Measurements from ENCODE around the gene C3AR1.
"Not testable (repeated sequence)": the region's sequence is repeated elsewhere in the genome, so short reads cannot be mapped to it uniquely, and the experiment has no call there.

Gene C3AR1

GRCh38 chr12:8065991-8066594 lies at the start of gene C3AR1:
Gene C3AR1 (minus strand): TSS chr12:8066359. CDS start chr12:8060185, 6,174 bp downstream.
- DNase-seq: no peak

GRCh38 chr12:8113117-8113516 lies 47.0 kb upstream of the C3AR1 start:
- DNase-seq: not testable (repeated sequence)

DNA sequence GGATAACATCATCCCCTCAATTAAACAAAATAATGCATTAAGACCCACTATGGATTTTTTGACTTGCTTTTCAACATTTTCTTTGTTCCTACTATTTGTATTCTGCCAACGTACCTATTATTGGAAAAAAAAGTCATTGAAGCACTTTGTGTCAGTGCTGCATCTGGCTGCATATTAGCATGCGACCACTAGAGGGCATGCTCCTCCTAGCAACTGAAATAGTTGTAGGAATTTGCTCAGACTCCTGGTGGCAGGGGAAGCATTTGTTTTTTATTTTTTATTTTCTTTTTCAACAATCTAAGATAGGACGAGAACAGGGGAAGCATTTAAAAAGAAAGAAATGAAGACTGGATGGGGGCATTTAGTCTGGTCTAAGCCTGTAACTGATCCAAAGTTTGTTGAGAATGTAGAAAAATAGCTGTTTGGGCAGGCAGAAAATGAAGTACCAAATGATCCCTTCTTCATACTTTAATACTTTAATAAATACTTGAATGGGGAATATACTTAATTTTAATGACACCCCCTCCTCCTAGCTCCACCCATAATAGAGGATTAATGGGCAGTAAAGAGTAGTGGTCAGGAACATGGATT lies 42.7 kb upstream of the C3AR1 start:
- DNase-seq: no peak

DNA sequence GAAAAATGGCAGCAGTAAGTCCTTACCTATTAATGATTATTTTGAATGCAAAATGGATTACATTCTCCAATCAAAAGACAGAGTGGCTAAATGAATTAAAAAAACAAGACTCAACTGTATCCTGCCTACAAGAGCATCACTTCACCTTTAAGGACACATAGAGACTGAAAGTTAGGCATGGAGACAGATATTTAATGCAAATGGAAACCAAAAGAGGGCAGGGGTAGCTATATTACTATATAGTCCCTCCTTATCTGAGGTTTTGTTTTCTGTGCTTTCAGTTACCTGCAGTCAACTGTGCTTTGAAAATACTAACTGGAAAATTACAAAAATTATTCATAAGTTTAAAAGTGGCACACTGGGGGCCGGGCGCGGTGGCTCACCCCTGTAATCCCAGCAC lies 33.1 kb upstream of the C3AR1 start:
- DNase-seq: no peak

DNA sequence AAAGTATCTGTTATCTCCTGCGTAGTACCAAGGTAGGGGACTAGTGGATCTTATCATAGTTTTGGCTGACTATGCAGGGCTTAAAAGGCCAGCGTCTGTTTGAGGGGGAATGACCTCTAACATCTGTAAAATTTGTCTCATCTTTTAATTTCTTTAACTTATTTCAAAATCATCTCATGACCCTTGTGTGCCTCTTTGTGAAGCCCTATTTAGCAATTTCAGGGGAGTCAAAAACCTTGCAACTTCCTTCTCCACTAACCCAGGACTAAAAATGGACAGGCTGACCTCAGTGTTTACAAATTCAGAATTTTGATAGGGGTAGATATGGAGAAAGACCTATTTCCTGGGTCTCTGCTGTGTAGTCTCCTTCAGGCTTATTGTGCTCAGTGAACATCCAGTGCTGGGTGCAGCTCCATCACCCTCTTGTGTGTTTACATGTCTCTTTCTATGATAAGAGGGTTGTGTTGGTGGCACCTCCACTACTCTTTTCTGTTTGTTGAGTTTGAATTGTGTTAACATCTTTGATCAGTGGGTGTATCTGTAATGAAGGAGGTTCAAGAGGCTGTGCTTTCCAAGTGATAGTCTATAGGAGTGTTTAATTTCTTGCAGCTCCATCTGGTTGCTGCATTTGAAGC lies 30.2 kb upstream of the C3AR1 start:
- no peak for DNase-seq

DNA sequence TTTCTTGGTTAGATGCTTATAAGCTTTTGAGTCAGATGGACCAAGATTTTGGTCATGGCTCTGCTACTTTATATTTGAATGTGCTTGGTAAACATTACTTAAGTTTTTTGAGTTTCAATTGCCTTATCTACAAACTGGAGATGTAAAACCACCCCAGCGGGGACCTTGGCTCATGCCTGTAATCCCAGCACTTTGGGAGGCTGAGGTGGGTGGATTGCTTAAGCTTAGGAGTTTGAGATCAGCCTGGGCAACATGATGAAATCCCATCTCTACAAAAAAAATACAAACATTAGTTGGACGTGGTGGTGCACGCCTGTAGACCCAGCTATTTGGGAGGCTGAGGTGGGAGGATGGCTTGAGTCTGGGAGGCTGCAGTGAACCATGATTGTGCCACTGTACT lies 27.1 kb upstream of the C3AR1 start:
- no peak for DNase-seq

GRCh38 chr12:8089716-8090115 lies 23.6 kb upstream of the C3AR1 start:
- DNase-seq: no peak

DNA sequence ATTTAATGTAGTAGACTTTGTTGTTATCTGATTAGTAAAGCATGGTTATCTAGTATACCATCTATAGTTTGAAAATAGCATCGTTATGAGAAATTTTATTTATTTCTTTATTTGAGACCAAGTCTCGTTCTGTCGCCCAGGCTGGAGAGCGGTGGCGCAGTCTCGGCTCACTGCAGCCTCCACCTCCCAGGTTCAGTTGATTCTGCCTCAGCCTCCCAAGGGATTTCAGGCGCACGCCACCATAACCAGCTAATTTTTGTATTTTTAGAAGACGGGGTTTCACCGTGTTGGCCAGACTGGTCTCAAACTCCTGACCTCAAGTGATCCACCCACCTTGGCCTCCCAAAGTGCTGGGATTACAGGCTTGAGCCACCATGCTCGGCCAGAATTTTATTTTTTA lies 23.1 kb upstream of the C3AR1 start:
- DNase-seq: not testable (repeated sequence)

GRCh38 chr12:8088574-8088973 lies 22.4 kb upstream of the C3AR1 start:
- no peak for DNase-seq

DNA sequence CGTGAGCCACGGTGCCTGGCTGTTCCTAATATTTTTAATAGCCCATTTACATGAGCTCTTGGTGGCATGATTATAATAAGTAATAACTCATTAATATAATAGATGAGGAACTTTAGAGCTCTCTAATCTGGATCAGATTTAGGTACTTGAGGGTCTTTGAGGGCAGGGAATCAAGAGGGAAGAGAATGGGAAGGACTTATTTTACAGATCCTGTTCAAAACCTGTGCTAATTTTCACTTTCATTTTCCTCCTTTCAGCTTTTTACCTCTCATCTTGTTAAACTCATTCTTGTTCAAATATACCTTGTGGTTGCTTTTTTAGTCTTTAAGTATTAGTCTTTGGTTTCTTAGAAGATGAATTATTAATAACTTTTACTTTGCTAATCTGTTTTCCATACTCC lies 21.5 kb upstream of the C3AR1 start:
- DNase-seq: no peak

DNA sequence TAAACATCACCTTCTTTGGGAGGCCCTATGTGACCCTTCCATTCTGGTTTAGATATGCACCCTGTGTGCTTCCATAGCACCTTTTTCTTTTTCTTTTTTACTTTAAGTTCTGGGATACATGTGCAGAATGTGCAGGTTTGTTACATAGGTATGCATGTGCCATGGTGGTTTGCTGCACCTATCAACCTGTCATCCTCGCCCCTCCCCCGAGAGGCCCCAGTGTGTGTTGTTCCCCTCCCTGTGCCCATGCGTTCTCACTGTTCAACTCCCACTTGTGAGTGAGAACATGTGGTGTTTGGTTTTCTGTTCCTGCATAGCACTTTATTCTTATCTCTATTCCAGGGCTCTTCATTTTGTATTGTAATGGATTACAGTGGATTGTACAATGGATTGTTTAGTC lies 18.2 kb upstream of the C3AR1 start:
- DNase-seq: not testable (repeated sequence)

GRCh38 chr12:8082808-8083100 lies 16.6 kb upstream of the C3AR1 start:
- DNase-seq: no peak

DNA sequence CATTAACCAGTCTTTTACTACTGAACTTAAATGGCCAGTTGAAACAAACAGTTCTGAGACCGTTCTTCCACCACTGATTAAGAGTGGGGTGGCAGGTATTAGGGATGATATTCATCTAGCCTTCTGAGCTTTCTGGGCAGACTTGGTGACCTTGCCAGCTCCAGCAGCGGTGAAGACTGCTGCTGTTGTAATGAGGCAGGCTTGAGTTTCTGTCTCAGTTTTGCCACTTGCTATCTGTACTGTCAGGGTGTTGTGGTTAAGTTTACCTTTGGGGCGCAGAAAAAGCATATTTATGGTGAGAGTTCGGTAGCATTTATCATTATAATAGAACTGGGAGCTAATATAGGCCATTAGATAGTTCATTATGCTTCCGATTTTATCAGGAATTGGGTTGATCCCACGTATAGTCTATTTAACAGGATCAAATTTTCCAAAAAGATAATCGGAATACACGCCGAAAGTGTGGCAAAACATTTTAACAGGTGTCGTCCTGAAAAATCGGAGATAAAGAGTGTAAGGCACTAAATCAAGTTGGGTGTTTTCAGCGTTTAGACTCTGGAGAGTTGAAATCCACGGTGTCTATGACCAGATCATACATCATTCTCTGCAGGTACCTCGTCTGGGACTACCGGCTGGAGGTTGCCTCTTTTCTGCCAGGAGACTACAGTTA lies 15.2 kb upstream of the C3AR1 start:
- DNase-seq: no peak

DNA sequence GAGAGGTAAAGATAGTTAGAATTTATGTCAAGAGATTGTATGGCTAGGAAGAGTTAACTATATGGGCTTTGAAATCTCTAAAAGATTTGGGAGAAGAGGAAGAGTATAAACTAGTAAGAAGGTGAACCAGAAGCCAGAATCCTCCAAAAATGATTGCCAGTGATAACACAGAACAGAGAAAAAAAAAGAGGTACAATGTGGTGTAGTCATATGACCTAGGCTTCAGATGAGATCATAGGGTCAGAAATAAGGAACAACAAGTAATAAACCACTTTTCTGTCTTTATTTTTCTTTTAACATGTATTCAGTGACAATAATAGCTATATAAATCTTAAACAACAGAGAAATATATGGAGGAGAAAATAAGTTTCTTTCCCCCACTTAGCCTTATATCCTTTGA lies 14.0 kb upstream of the C3AR1 start:
- no peak for DNase-seq

GRCh38 chr12:8078916-8079315 lies 12.8 kb upstream of the C3AR1 start:
- DNase-seq: no peak

GRCh38 chr12:8078398-8078797 lies 12.2 kb upstream of the C3AR1 start:
- DNase-seq: no peak

DNA sequence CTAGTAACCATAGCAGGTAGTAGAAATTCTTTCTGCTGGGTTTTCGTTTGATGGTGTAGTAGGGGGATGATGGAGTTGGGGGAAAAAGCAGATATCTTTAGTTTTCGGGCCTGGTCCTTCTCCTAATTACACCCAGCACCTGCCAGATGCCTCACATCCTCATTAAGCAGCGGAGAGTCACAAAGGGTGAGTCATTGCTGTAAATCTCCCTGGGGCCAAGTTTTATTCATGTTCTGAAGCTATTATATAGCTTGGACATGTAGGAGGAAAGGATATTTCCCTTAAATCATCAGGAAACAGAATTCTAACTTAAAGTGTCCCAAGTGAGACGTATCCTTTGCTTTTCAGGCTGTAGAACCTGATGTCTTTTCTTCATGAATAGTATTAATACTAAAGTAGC lies 11.0 kb upstream of the C3AR1 start:
- DNase-seq: no peak

- no peak for DNase-seq
These were observed 10.2 kb upstream of the C3AR1 start for GRCh38 chr12:8076366-8076765.

- DNase-seq: no peak
These were observed 9.8 kb upstream of the C3AR1 start for GRCh38 chr12:8075935-8076334.

DNA sequence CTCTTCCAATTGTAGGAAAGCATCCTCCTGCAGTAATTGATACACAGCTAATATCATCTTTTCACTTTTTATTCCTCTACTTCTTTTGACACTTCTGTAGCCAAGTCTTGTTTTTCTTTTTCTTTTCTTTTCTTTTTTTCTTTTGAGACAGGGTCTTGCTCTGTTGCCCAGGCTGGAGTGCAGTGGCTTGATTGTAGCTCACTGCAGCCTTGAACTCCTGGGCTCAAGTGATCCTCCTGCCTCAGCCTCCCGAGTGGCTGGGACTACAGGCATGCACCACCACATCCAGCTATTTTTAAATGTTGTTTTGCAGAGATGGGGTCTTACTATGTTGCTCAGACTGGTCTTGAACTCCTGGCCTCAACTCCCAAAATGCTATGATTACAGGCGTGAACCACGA lies 5.7 kb upstream of the C3AR1 start:
- DNase-seq: not testable (repeated sequence)

DNA sequence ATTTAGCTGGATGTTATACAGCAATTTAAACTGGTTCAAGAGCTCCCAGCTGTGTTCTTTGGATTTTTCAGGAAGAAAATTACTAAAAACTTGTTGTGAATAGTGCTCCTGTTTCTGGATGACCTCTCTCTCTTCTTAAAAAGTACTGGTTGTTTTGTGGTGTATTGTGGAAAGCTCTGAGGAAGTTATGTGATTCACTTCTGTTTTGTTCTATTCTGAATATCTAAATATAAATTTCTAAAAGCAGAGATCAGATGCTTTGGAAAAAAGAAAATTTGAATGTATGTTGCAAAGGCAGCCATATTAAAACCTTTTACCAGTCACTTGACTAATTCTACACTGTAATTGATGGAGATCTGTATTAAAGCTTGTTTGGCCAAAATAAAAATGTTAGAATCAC lies 3.4 kb upstream of the C3AR1 start:
- no peak for DNase-seq

- no peak for DNase-seq
These were observed 2.0 kb downstream of the C3AR1 start for GRCh38 chr12:8064131-8064530.

DNA sequence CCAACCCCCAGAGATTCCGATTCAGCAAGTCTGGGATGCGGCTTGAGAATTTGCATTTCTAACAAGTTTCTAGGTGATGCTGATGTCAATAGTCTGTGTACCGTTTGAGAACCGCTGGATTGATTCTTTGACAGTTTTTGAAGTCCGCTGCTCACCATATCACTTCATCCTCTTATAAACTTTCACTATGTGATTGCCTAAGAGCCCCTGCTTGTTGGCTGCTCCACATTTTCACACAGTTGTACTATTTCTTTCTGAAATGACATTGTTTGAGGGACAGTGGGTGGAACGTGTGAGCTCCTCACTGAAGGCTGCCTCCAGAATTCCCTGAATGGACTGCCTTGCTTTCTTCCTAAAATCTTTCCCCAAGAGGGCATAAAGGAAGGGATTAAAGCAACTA lies 7.7 kb downstream of the C3AR1 start:
- DNase-seq: no peak

DNA sequence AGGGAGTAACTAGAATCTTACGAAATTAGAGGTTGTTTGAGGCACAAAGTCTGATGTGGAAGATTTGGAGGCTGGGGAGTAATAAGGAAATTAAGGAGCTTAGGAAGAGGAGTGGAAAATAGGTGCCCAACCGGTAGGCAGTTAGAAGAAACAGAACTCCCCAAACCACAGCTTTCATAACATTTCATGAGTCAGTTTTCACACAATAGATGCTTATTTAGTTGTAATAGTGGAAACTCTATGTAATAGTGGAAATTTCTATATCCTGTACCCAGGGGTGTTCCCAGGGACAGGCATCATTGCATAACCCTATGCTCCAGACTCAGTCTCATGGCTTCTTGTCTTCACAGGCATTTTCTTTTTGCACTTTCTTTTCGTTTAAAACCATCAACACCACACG lies 8.3 kb downstream of the C3AR1 start:
- DNase-seq: no peak

Data from cortex of kidney (tissue), 1 donor.